ENCODE results near the gene HYI. TPM values are rescaled to one million over a fixed set of nuclear protein-coding genes. Genes with fewer than 3 reads are reported as not detected.

Gene HYI
- total RNA-seq, 1 donor from 2014 or later = 12.4 TPM

DNA sequence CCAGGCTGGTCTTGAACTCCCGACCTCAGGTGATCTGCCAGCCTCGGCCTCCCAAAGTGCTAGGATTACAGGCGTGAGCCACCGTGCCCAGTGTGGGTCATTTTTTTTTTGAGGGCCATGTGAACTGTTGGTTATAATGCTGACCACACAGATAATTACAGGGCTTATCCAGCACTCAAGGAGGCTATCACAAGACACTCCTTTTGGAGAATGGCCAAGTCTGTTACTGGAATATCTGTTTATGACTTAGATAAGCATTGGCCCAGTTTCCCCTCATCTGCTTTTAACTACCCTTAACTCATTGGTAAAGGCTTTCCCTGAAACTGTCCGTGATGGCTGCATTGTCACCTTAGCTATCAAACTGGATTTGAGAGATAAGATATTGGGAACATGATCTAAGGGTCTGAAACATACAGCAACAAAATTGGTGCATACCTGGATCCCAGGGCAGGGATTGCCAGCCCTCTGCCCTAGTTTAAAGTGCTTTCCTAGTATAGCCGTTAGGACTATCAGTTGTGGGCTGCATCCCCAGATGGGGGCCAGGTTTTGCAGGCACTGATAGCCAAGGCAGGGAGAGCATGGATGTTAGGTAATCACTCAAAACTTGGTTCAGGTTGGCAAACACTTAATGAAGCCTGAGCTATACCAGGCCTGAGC lies 48.4 kb downstream of the HYI start:
- DNase-seq (ENCODE audit: low read depth) = no peak

DNA sequence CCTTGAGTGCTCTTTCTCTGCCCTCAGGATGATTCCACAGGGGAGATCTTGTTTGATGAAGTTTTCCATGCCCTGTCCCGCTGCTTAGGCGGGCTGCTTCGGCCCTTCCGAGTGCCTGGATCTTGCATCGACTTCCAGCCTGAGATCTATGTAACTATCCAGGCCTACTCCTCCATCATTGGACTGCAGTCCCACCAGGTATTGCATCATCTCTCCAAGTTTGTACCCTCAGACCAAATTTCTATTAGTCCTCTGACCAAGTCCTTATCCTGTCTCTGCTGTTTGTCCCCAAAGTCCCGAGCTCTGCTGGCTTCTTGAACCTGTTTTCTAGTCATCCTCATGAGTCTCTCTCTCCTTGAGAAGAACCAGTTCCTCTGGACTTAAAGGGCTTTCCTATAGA lies 49.4 kb downstream of the HYI start:
- DNase-seq (ENCODE audit: low read depth) = no peak

DNA sequence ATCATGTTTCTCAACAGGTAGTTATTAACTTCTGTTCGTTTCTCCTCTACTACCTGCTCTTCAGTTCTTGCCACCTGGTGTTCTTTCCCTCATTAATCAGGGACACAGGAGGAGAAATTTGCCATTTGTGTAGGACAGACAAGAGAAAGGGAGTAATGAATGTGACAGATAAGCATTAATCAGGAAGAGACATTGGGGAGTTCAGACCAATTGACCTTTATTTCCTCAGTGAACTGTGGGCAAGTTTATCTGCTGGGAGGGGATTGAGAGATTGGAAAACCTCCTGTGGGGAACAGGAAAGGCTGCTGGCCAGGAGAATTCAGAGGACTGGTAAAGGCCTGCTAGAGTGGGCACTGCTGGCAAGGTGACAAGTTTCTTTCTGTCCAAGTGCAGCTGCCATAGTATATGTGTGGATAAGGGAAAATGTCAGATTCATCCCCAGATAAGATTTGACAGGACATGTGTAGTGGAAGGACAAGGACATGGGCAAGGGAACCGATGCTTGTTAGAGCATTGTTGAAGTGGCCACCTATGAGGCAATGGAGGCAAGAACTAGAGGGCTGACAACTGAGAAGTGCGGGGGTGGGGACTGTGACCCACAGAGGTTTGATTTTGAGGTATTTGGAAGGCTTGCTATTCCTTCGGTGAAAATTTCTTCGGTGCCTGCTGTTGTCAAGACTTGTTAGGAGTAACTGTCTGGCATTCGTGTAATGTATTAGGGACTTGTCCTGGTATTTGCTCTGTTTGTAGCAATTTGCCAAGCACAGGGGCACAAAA lies 51.5 kb downstream of the HYI start:
- DNase-seq (ENCODE audit: low read depth) = no peak

Small RNA genes within 50 kb of the gene (microRNA-seq; reads per million reads assigned to microRNA genes)
- 1.6 reads per million, percentile 3 among the genes with 10 or more reads in this experiment for gene MIR6735

Other genes starting within 250 kb of the HYI start
- not detected in 2 replicates for gene TMEM125, start 183.9 kb downstream of the HYI start, total RNA-seq
- gene C1orf210, start 168.3 kb downstream of the HYI start, total RNA-seq = not detected in 2 replicates
- 0.11 TPM in 1 of 2 replicates, not detected in the other for gene TIE1, start 152.9 kb downstream of the HYI start, total RNA-seq
- 0.08 TPM in 1 of 2 replicates, not detected in the other for gene MPL, start 116.1 kb downstream of the HYI start, total RNA-seq
- 0.68 and 2.0 TPM in 2 replicates for gene CDC20, start 95.0 kb downstream of the HYI start, total RNA-seq
- 47.3 and 48.2 TPM in 2 replicates for gene ELOVL1, start 85.9 kb downstream of the HYI start, total RNA-seq
- gene MED8, start 64.1 kb downstream of the HYI start, total RNA-seq = 24.8 and 37.0 TPM in 2 replicates
- gene SZT2, start 64.0 kb downstream of the HYI start, total RNA-seq = 13.8 and 19.5 TPM in 2 replicates
- 7.8 and 9.9 TPM in 2 replicates for gene PTPRF, start 77.0 kb upstream of the HYI start, total RNA-seq
- 27.7 and 31.2 TPM in 2 replicates for gene KDM4A, start 196.2 kb upstream of the HYI start, total RNA-seq

Measured in myocyte (in vitro differentiated cells).